Measurements from ENCODE around the gene RPS6KA5. TPM values are rescaled to one million over a fixed set of nuclear protein-coding genes. Genes with fewer than 3 reads are reported as not detected.

Gene RPS6KA5
- polyA plus RNA-seq, 1 experiment, result 0.22 TPM

- Histone ChIP-seq H3K27me3 (ENCODE audit: control insufficient read depth, insufficient read depth, low read length) (no peaks in the 10 kb centered on the region), H3K36me3 (ENCODE audit: control insufficient read depth, insufficient read depth, low read length) (no peaks in the 10 kb centered on the region), H3K4me3 (ENCODE audit: low read depth, low read length) (no peak overlapping the region)
- no peak for TF ChIP-seq CTCF (IDR thresholded peaks at IDR 0.05; ENCODE audit: insufficient read depth, low read depth, low read length)
- no peak for DNase-seq (ENCODE audit: low read depth)
- ChIA-PET POLR2A (no interaction called here), CTCF (interaction anchor here (1.1 to 2.8 kb wide), 3 partner anchors 11 to 366 kb away, joined by 3 to 7 read pairs (median 3); no protein-coding TSS in a partner anchor)
These were observed 253.4 kb downstream of the RPS6KA5 start for GRCh38 chr14:90807060-90807459.

GRCh38 chr14:90805662-90806540 lies 254.5 kb downstream of the RPS6KA5 start:
- DNase-seq (ENCODE audit: low read depth), result no peak
- Histone ChIP-seq H3K27me3 (ENCODE audit: control insufficient read depth, insufficient read depth, low read length) (no peaks in the 10 kb centered on the region), H3K36me3 (ENCODE audit: control insufficient read depth, insufficient read depth, low read length) (no peaks in the 10 kb centered on the region), H3K4me3 (ENCODE audit: low read depth, low read length) (no peak overlapping the region)
- ChIA-PET POLR2A (no interaction called here), CTCF (interaction anchor here (2.8 kb wide), 1 partner anchor 10 kb away, joined by 7 read pairs; no protein-coding TSS in a partner anchor)
- TF ChIP-seq CTCF (IDR thresholded peaks at IDR 0.05; ENCODE audit: insufficient read depth, low read depth, low read length), result no peak

GRCh38 chr14:90805084-90805391 lies 255.4 kb downstream of the RPS6KA5 start:
- H3K4me3 ChIP-seq (ENCODE audit: low read depth, low read length), result no peak overlapping the region
- no peaks in the 10 kb centered on the region for H3K27me3 ChIP-seq (ENCODE audit: control insufficient read depth, insufficient read depth, low read length)
- no peak for TF ChIP-seq CTCF (IDR thresholded peaks at IDR 0.05; ENCODE audit: insufficient read depth, low read depth, low read length)
- ChIA-PET CTCF (interaction anchor here (2.8 kb wide), 1 partner anchor 9 kb away, joined by 7 read pairs; no protein-coding TSS in a partner anchor), POLR2A (no interaction called here)
- DNase-seq (ENCODE audit: low read depth), result no peak
- H3K36me3 ChIP-seq (ENCODE audit: control insufficient read depth, insufficient read depth, low read length), result no peaks in the 10 kb centered on the region

- no peak for TF ChIP-seq CTCF (IDR thresholded peaks at IDR 0.05; ENCODE audit: insufficient read depth, low read depth, low read length)
- Histone ChIP-seq H3K27me3 (ENCODE audit: control insufficient read depth, insufficient read depth, low read length) (no peaks in the 10 kb centered on the region), H3K4me3 (ENCODE audit: low read depth, low read length) (no peak overlapping the region), H3K36me3 (ENCODE audit: control insufficient read depth, insufficient read depth, low read length) (no peaks in the 10 kb centered on the region)
- CTCF ChIA-PET, result no interaction called here
- POLR2A ChIA-PET, result no interaction called here
- DNase-seq (ENCODE audit: low read depth), result no peak
These were observed 256.0 kb downstream of the RPS6KA5 start for GRCh38 chr14:90804292-90805083.

GRCh38 chr14:90803249-90803648 lies 257.2 kb downstream of the RPS6KA5 start:
- CTCF ChIA-PET, result interaction anchor here (0.9 kb wide), 1 partner anchor 8 kb away, joined by 3 read pairs; no protein-coding TSS in a partner anchor
- POLR2A ChIA-PET, result no interaction called here
- Histone ChIP-seq H3K27me3 (ENCODE audit: control insufficient read depth, insufficient read depth, low read length) (no peaks in the 10 kb centered on the region), H3K4me3 (ENCODE audit: low read depth, low read length) (no peak overlapping the region), H3K36me3 (ENCODE audit: control insufficient read depth, insufficient read depth, low read length) (no peaks in the 10 kb centered on the region)
- DNase-seq (ENCODE audit: low read depth), result no peak
- TF ChIP-seq CTCF (IDR thresholded peaks at IDR 0.05; ENCODE audit: insufficient read depth, low read depth, low read length), result no peak
